ES-I3 (cell line): ENCODE results near the gene THBS1.

Experiments used
- H3K36me3 ChIP-seq: 2 replicates; pipeline ENCODE4 v1.6.1; 2013; ENCODE audit warnings: mild to moderate bottlenecking, low read length, control low read depth, moderate library complexity; ENCODE audit not compliant: insufficient read depth
- H3K4me1 ChIP-seq: 2 replicates; pipeline ENCODE4 v1.6.1; 2013; ENCODE audit warnings: mild to moderate bottlenecking, control low read depth, low read length; ENCODE audit not compliant: insufficient read depth
- H3K9ac ChIP-seq: 2 replicates; pipeline ENCODE4 v1.6.1; 2013; ENCODE audit warnings: low read depth, mild to moderate bottlenecking, low read length, moderate library complexity
- H3K9me3 ChIP-seq: 2 replicates; pipeline ENCODE4 v1.6.1; 2013; ENCODE audit warnings: mild to moderate bottlenecking, low read length, moderate library complexity; ENCODE audit not compliant: control insufficient read depth, insufficient read depth

THBS1 gene

GRCh38 chr15:39640665-39641064 is 59.8 kb downstream of the THBS1 start:
- Histone ChIP-seq H3K36me3 (no peaks in the 10 kb centered on the region), H3K9me3 (no peaks in the 10 kb centered on the region), H3K4me1 (peaks cover 17% of the 10 kb centered on the region), H3K9ac (no peak overlapping the region)

GRCh38 chr15:39641191-39641889 is 60.5 kb downstream of the THBS1 start:
- H3K36me3 ChIP-seq, result no peaks in the 10 kb centered on the region
- no peaks in the 10 kb centered on the region for H3K9me3 ChIP-seq
- peaks cover 17% of the 10 kb centered on the region for H3K4me1 ChIP-seq
- H3K9ac ChIP-seq, result no peak overlapping the region

DNA sequence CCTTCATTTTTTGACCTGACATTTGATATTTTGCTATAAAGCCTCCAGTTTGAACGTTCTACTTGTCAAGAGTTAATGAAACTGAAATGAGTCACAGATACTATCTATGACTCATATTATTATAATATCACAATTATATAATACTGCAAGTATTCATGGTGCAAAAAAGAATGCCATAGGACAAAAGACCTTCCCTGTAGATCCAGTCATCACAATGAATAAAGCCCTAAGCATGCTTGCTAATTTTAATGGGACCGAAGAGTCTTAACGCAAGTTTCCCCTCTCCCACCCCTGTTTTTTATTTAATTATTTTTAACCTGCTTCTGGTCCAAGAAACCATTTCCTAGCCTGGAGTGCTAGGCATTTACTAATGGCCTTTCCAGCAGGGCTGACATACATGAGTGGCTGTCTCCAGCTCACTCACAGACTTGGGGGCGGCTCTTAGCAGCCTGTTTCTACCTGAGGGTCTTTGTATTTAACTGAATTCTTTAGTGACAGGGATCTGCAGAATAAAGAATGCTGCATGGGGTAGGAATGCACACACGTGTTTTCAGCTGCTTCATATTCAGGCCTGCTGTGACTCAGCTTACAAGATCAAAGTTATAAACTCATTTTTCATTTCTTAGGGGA is 61.2 kb downstream of the THBS1 start:
- H3K36me3 ChIP-seq, result no peaks in the 10 kb centered on the region
- H3K4me1 ChIP-seq, result peaks cover 17% of the 10 kb centered on the region
- H3K9me3 ChIP-seq, result no peaks in the 10 kb centered on the region
- H3K9ac ChIP-seq, result no peak overlapping the region

DNA sequence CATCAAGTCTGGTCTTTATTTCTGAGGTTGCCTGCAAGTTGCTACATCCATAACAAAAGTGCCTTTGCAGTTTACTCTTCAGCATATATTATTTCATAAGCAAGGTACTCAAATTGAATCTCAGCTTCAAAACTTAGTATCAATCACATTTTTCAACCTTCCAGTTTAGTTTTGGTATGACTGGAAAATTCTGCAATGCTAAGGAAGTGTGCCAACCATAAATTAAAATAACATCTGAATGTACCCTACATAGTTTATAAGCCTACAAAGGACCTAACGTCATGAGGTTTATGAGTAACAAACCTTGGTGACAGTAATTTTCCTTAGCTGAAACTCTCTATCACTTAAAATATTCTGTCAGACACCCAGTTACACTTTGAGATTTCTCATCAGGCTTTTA is 62.8 kb downstream of the THBS1 start:
- H3K9me3 ChIP-seq, result no peaks in the 10 kb centered on the region
- peaks cover 17% of the 10 kb centered on the region for H3K4me1 ChIP-seq
- H3K9ac ChIP-seq, result no peak overlapping the region
- H3K36me3 ChIP-seq, result no peaks in the 10 kb centered on the region

DNA sequence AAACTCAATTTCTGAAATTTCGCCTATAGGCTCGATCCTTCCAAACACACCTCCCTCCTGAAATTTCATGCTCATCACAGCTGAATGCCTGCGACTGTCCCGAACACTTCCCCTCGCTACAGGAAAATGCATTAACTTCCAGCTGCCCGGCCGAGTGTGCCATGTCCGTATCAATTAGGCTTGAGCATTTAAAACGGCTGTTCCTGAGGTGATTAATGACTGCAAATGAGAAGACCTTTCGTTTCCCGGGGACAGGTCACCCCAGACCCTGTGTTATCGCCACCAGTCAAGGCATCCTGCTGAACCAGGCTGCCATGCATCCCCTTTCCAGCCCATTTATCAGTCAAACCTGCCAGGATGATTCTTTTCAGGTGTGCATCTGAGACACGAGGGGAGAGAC is 63.3 kb downstream of the THBS1 start:
- Histone ChIP-seq H3K9ac (no peak overlapping the region), H3K4me1 (peaks cover 17% of the 10 kb centered on the region), H3K9me3 (no peaks in the 10 kb centered on the region), H3K36me3 (no peaks in the 10 kb centered on the region)

- no peaks in the 10 kb centered on the region for H3K9me3 ChIP-seq
- H3K36me3 ChIP-seq, result no peaks in the 10 kb centered on the region
- peaks cover 17% of the 10 kb centered on the region for H3K4me1 ChIP-seq
- no peak overlapping the region for H3K9ac ChIP-seq
These were observed 64.5 kb downstream of the THBS1 start for GRCh38 chr15:39645138-39645975.

GRCh38 chr15:39645976-39646257 is 65.0 kb downstream of the THBS1 start:
- no peaks in the 10 kb centered on the region for H3K36me3 ChIP-seq
- no peak overlapping the region for H3K9ac ChIP-seq
- H3K9me3 ChIP-seq, result no peaks in the 10 kb centered on the region
- H3K4me1 ChIP-seq, result peaks cover 17% of the 10 kb centered on the region

DNA sequence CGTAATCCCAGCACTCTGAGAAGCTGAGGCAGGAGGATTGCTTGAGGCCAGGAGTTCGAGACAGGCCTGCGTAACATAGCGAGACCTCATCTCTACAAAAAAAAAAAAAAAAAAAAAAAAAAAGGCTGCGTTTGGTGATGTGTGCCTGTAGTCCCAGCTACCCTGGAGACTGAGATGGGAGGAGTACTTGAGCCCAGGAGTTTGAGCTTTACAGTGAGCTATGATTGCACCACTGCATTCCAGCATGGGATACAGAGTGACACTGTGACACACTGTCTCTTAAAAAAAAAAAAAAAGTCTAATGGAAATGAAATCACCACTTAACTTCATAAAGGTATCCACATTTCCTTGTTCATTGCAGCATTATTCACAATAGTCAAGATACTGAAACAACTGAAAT is 65.5 kb downstream of the THBS1 start:
- H3K4me1 ChIP-seq, result peaks cover 12% of the 10 kb centered on the region
- H3K36me3 ChIP-seq, result no peaks in the 10 kb centered on the region
- H3K9ac ChIP-seq, result no peak overlapping the region
- H3K9me3 ChIP-seq, result no peaks in the 10 kb centered on the region
